Stomach smooth muscle (tissue), 2 donors: Measurements from ENCODE around the gene ST14.

Source experiments
- H3K27ac ChIP-seq: one replicate; pipeline ENCODE4 v1.7.0; 2013; ENCODE audit warnings: mild to moderate bottlenecking, low read length, inconsistent platforms
- H3K27me3 ChIP-seq, 2 donors: one replicate each; pipeline ENCODE4 v1.7.0; 2013; ENCODE audit warnings: low read length in 2 of 2; ENCODE audit not compliant: insufficient read depth in 2 of 2, control insufficient read depth in 1 of 2
- H3K36me3 ChIP-seq, 2 donors: one replicate each; pipeline ENCODE4 v1.7.0; 2013; ENCODE audit warnings: low read length in 2 of 2; ENCODE audit not compliant: control insufficient read depth in 2 of 2, insufficient read depth in 2 of 2
- H3K4me1 ChIP-seq: one replicate; pipeline ENCODE4 v1.7.0; 2013; ENCODE audit warnings: low read length; ENCODE audit not compliant: control insufficient read depth, insufficient read depth
- H3K4me3 ChIP-seq, 2 donors: one replicate each; pipeline ENCODE4 v1.7.0; 2013; ENCODE audit warnings: low read length in 2 of 2
- H3K9ac ChIP-seq, 2 donors: one replicate each; pipeline ENCODE4 v1.7.0; 2013; ENCODE audit warnings: low read length in 2 of 2, mild to moderate bottlenecking in 1 of 2
- H3K9me3 ChIP-seq, 2 donors: one replicate each; pipeline ENCODE4 v1.7.0; 2013; ENCODE audit warnings: low read length in 2 of 2; ENCODE audit not compliant: control insufficient read depth in 2 of 2
- donor health status: healthy.
- donor health status: Pancreatic carcinoma.

Gene ST14

DNA sequence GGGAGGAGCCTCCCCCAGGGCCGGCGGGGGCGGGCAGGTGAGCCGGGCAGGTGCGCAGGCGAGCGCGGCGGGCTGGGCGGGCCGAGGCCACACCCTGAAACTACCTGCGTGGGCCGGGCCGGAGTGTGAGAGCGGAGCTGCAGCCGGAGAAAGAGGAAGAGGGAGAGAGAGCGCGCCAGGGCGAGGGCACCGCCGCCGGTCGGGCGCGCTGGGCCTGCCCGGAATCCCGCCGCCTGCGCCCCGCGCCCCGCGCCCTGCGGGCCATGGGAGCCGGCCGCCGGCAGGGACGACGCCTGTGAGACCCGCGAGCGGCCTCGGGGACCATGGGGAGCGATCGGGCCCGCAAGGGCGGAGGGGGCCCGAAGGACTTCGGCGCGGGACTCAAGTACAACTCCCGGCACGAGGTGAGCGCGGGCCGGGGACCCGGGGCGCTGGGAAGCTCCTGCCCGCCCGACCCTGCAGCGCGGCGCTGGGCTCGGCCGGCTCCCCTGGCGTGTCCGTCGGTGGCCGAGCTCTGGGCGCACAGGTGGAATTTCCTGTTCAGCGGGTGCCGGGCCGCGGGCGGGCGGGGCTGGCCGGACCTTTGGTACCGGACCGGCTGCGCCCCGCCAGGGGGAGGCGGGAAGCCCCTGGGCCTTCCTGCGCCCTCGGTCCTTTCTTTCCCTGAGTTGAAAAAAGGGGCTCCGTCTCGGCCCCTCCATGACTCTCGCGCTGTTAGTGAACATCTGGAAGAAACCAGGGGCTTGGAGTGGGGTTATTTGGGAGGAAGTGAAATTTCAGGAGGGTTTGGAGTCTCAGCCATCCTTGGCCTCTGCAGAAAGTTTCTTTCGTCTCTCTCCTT lies at the start of gene ST14:
Gene ST14 (plus strand): TSS at position 126 of the 841 bp plus-strand sequence. CDS start 198 bp downstream, at position 324.
- Histone ChIP-seq H3K9ac (no peak within 1 kb of the TSS), H3K9me3 (no peaks in the 10 kb centered on the region), H3K36me3 (no peaks in the 10 kb centered on the region), H3K4me3 (peak within 1 kb of the TSS in 1 of 2 donors; percentile 57), H3K4me1 (peaks cover 13% of the 10 kb centered on the region), H3K27ac (no peak within 1 kb of the TSS), H3K27me3 (peaks cover 30 to 41% of the 10 kb centered on the region in 2 donors)

DNA sequence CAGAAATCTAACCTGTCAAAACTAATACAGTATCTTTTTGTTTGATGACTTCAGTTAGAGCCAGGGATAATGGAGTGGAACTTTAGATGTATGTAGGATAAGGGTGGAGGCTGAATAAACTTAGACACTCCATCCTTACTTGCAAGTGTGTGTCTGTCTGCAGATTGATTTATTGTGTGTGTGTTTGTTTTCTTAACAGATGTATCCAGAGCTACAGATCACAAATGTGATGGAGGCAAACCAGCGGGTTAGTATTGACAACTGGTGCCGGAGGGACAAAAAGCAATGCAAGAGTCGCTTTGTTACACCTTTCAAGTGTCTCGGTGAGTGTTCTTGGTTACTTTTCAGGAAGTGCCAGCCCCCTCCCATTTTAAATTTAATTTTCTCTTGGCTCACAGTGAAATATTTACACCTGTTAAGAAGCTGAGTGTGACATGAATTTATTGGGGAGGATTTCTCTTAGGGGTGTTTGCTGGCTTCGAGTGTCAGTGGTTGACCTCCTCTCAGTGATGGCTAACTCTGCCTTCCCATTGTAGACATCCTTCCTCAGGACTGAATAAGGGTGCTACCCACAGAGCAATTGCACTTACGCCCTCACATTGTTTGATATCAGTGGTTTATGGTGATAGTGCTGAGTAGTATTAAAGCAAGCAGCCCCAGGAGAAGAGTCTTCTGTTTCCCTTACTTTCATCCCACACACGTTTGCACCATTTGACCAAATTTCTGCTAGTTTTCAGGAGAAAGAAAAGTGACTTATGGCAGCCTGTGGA lies 49.1 kb upstream of the ST14 start:
- H3K4me3 ChIP-seq = no peak overlapping the region
- no peak overlapping the region for H3K9ac ChIP-seq
- no peaks in the 10 kb centered on the region for H3K27me3 ChIP-seq
- H3K27ac ChIP-seq = no peak overlapping the region
- peaks cover 2% of the 10 kb centered on the region for H3K4me1 ChIP-seq
- H3K36me3 ChIP-seq = peaks cover 16 to 17% of the 10 kb centered on the region in 2 donors
- H3K9me3 ChIP-seq = no peaks in the 10 kb centered on the region

DNA sequence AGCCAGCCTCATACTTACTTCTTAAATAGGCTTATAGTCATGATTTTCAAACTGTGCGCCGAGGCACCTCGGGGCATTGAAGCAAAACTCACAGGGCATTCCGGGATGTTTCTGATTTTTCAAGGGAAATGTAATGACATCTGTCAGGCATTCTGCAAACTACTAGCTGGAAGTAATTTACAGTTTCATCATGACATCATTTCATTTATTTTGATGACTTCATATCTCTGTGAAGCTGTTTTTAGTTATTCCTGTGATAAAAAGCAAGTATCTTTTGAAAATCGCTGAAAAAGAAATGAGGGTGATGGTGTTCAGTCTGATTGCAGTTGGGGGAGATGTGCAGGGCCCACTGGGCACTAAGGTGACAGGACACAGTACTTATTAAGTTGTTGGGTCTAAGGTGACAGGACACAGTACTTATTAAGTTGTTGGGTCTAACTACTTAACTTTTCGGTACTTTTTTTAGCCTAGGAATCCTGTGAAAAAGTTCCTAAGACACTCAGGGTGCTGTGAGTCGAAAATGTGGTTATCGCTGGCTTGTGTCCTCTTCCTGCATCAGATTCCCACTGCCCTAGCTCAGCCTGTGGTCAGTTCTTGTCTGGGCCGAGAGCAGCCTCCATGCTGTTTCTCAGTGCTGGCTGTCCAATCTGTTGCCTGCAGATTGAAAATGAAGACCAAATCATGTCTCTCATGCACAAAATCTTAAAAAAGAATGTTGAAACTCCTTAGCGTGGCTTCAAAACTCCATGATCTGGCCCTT lies 47.3 kb upstream of the ST14 start:
- Histone ChIP-seq H3K27ac (no peak overlapping the region), H3K4me3 (no peak overlapping the region)

DNA sequence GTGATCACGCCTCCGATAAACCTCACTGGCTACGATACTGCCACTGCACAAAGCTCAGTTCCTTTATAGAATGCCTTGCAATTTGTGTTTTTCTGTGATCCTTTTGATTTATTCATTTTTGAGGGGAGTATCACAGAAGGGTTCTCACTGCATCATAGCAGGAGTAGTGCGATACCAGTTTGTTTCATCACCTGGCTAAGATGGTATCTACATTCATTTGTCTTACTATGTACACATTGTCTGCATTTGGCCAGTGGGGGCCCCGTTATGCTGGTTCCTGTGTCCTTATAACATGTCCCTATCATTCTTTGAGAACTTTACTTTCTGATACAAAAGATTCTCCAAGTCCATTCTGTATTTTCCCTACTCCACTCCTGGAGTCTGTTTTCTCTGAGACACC lies 45.3 kb upstream of the ST14 start:
- H3K36me3 ChIP-seq = peaks cover 16 to 17% of the 10 kb centered on the region in 2 donors

More for the DNA sequence above, 47.3 kb upstream of the ST14 start:
- Histone ChIP-seq H3K27me3 (no peaks in the 10 kb centered on the region), H3K4me1 (peaks cover 2% of the 10 kb centered on the region), H3K9ac (no peak overlapping the region), H3K9me3 (no peaks in the 10 kb centered on the region), H3K36me3 (peaks cover 16 to 17% of the 10 kb centered on the region in 2 donors)

DNA sequence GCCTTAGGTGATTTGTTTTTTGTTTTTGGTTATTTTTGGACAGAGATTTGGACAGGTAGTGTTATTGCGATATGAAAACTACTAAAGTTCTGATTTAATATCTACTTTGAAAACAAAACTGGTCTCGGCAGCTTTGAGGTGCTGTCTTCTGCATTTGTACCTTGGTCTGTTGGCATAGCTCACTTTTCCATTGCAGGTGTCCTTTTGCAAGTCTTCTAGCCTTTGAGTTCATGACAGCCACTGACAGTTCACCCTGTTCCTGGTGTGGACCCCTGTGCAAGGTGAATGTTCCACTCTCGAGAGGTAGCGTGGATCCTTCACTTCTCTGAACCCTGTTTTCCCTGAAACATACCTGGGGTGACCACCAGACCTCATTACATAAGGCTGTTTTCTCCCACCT lies 44.9 kb upstream of the ST14 start:
- H3K27me3 ChIP-seq = no peaks in the 10 kb centered on the region
- no peak overlapping the region for H3K27ac ChIP-seq
- peaks cover 16 to 17% of the 10 kb centered on the region in 2 donors for H3K36me3 ChIP-seq
- H3K4me3 ChIP-seq = no peak overlapping the region
- peaks cover 2% of the 10 kb centered on the region for H3K4me1 ChIP-seq
- no peak overlapping the region for H3K9ac ChIP-seq
- no peaks in the 10 kb centered on the region for H3K9me3 ChIP-seq

More for the DNA sequence above, 45.3 kb upstream of the ST14 start:
- Histone ChIP-seq H3K27me3 (no peaks in the 10 kb centered on the region), H3K27ac (no peak overlapping the region), H3K9ac (no peak overlapping the region), H3K9me3 (no peaks in the 10 kb centered on the region), H3K4me3 (no peak overlapping the region), H3K4me1 (peaks cover 2% of the 10 kb centered on the region)

DNA sequence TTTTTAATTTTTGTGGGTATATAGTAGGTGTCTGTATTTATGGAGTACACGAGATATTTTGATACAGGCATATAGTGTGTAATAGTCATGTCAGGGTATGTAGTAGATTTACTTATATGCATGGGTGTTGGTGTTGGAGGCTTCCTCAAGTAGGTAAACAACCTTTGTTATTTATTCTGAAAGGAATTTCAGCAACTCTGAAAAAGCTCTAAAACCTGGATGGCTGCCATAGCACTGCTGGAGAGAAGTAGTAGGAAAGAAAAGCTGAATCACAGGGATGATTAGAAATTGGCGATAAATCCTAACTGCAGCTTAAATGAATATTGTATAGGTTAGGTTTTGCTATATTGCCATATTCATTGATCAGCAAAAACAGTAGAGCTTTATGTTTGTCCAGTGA lies 44.4 kb upstream of the ST14 start:
- peaks cover 2% of the 10 kb centered on the region for H3K4me1 ChIP-seq
- no peak overlapping the region for H3K9ac ChIP-seq
- H3K4me3 ChIP-seq = no peak overlapping the region
- peaks cover 11 to 16% of the 10 kb centered on the region in 2 donors for H3K36me3 ChIP-seq
- no peak overlapping the region for H3K27ac ChIP-seq
- no peaks in the 10 kb centered on the region for H3K9me3 ChIP-seq
- no peaks in the 10 kb centered on the region for H3K27me3 ChIP-seq

DNA sequence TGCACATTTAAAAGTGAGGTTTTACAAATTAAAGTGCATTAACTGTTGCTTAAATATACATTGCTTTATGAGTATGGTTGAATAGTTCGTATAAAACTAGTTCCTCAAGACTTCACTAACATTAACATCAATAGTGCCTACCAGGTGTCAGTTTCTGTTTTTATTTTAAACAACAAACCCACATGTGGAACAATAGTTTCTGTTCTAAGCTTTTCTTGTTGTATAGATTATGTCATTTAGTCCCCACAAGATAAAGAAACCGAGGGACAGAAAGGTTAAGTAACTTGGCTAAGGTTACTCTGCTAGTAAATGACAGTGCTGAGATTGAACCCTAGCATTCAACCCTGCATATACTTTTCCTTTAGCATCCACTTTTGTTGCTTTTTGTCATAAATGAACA lies 41.4 kb upstream of the ST14 start:
- H3K27me3 ChIP-seq = no peaks in the 10 kb centered on the region
- no peaks in the 10 kb centered on the region for H3K9me3 ChIP-seq
- no peak overlapping the region for H3K9ac ChIP-seq
- peaks cover 15 to 20% of the 10 kb centered on the region in 2 donors for H3K36me3 ChIP-seq
- H3K27ac ChIP-seq = no peak overlapping the region
- no peak overlapping the region for H3K4me3 ChIP-seq
- H3K4me1 ChIP-seq = peaks cover 2% of the 10 kb centered on the region

DNA sequence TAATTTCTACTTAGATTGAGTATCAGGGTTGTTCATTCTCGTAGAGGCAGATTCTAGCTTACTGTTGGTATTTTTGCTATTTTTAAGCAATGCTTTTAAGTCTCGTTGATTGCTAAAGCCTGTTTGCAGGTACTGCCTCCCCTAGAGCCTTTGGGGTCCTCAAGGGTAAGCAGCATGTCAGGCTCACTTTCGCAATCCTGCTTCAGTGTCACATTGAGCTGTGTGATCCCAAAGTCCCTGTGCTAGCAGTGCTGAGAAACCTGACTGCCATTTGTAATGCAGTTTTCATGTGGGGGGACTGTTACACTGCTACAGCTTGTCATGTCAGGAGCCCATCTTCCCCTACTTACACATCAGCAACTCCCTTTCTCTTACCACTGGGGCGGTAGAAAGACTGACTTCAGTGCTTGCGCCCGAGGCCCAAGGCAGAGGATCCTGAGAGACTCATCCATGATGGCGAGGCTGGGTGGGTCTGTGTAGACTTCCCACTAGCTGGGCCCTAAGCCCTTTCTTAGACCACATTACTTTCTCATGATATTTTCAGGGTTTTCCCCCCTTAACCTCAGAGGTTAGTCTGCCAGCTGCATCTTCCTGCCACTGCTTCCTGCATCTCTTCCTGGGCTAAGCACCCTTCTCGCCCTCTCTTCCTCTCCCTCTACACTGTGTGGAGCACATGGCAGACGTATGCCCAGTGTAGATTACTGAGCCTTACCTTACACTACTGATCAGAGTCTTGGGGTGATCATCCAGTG lies 40.8 kb upstream of the ST14 start:
- Histone ChIP-seq H3K27me3 (no peaks in the 10 kb centered on the region), H3K4me1 (peaks cover 2% of the 10 kb centered on the region), H3K9ac (no peak overlapping the region), H3K9me3 (no peaks in the 10 kb centered on the region), H3K27ac (no peak overlapping the region), H3K36me3 (peaks cover 21 to 26% of the 10 kb centered on the region in 2 donors), H3K4me3 (no peak overlapping the region)

DNA sequence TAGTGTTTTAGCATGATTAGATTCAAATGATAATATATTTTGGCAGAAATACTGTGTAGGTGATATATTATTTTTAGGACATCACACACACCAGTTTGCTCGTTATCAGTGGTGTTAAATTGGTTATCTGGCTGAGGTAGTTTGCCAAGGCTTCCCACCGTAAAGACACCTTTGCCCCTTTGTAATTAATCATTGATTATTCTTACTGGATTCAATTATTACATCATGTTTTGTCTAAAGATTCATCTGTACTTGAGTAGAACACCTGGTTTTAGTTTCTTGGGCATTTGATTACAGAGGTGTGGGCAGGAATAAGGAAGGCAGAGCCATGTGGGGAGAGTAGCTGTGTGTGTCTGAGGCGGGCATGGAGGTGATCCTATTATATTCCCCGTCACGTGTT lies 39.5 kb upstream of the ST14 start:
- Histone ChIP-seq H3K4me1 (no peaks in the 10 kb centered on the region), H3K9me3 (no peaks in the 10 kb centered on the region)

DNA sequence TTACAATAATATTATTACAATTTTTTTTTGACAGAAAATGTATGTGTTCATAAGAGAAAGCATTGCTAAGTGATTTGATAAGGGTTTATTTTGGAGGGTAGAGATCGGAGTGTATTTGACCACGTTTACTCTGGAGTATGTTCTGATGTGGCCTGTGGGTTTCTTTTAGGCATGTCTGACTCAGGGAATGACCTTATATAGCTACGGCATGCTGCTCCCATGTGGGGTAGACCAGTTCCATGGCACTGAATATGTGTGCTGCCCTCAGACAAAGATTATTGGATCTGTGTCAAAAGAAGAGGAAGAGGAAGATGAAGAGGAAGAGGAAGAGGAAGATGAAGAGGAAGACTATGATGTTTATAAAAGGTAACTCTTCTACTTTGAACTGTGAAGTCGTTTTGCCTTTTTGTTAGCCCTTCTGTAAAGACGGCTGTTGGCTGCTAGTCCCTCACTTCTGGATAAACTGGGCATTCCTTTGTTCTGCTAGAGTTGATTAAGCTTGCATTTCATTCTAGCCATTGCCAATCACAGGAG lies 38.1 kb upstream of the ST14 start:
- H3K9me3 ChIP-seq = no peaks in the 10 kb centered on the region
- H3K9ac ChIP-seq = no peak overlapping the region
- no peak overlapping the region for H3K4me3 ChIP-seq
- no peaks in the 10 kb centered on the region for H3K27me3 ChIP-seq
- no peak overlapping the region for H3K27ac ChIP-seq
- peaks cover 25 to 35% of the 10 kb centered on the region in 2 donors for H3K36me3 ChIP-seq
- H3K4me1 ChIP-seq = no peaks in the 10 kb centered on the region

More for the DNA sequence above, 39.5 kb upstream of the ST14 start:
- Histone ChIP-seq H3K4me3 (no peak overlapping the region), H3K27me3 (no peaks in the 10 kb centered on the region), H3K27ac (no peak overlapping the region), H3K9ac (no peak overlapping the region), H3K36me3 (peaks cover 25 to 29% of the 10 kb centered on the region in 2 donors)
